GM18519 (cell line): ENCODE data around the gene SFMBT1.

ENCODE experiments used
- ATAC-seq: cut with Tn5 transposase; IDR thresholded peaks from one replicate; pipeline ENCODE4 v1.9.1; 2021; ENCODE audit warnings: mild to moderate bottlenecking, moderate library complexity; ENCODE audit not compliant: unreplicated experiment, low FRiP score

Gene SFMBT1

DNA sequence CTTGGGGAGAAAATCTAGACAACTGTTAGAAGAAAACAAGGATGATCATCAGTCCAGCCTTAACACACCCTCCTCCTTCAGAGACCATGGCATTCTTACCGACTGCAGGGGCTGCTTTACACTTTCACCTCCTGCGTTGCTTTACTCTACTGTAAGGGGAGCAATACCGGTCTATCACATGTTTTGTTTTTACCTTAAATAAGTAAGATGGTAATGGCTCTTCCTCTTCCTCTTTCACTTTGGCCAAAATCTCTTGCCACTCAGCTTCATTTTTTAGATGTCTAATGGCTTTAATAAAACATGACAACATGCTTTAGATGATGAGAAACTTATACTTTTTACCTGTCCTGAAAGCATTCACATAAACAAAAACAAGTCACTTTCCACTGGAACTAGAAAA is 115.1 kb downstream of the SFMBT1 start:
- no peak for ATAC-seq

DNA sequence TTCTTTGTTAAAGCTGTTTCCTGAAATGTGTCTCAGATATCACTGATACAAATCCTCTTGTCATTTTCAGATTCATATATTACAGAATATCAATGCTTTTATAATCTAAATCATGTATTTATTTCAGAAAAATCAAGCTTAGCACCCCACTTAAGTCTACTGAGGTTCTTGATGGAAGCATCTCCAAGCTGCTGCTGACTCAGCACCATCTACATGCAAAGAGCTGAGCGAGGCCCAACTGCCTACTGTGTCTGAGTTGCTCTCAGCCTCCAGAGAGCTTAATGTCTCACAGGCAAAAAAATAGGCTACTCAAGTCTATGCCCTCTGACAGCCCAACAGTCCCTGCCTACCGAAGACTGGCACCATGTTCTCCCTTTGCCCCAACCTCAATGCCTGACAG is 119.3 kb downstream of the SFMBT1 start:
- ATAC-seq: no peak

GRCh38 chr3:52925405-52926313 is 120.2 kb downstream of the SFMBT1 start:
- ATAC-seq: no peak

DNA sequence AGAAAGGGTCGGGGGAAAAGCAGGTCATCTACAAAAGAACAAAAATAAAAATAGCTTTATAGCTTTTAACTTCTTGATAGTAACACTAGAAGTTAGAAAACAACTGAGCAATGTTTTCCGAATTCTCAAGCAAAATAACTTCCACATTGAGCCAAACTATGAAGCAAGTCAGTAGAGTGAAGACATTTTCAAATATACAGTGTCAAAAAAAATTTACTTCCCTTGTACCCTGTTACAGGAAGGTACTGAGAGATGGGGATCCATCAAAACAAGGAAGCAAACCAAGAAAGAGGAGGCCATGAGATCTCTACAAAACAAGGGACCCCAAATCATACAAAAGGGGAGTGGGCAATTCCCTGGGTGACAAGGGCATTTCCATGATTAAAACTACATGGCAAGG is 121.9 kb downstream of the SFMBT1 start:
- no peak for ATAC-seq

GRCh38 chr3:52920841-52921240 is 125.0 kb downstream of the SFMBT1 start:
- ATAC-seq: no peak

GRCh38 chr3:52917044-52917443 is 128.8 kb downstream of the SFMBT1 start:
- ATAC-seq: no peak

DNA sequence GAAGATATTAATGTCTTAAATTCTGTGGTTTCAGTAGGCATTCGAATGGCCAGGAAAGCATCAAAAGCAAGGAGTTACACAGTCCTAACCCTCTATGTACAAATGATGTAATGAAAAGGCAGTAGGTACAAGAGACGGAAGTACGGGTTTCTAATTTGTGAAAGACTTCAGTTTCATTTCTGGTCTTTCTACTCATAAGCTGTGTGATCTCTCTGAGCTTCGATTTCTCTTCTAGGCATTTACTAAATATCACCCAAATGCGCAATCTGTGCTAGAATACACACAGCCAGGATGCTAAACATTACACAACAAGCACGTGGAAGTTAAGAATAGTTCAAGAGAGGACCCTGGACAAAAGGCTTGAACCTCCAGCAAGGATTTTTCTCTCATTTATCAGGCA is 130.6 kb downstream of the SFMBT1 start:
- no peak for ATAC-seq

DNA sequence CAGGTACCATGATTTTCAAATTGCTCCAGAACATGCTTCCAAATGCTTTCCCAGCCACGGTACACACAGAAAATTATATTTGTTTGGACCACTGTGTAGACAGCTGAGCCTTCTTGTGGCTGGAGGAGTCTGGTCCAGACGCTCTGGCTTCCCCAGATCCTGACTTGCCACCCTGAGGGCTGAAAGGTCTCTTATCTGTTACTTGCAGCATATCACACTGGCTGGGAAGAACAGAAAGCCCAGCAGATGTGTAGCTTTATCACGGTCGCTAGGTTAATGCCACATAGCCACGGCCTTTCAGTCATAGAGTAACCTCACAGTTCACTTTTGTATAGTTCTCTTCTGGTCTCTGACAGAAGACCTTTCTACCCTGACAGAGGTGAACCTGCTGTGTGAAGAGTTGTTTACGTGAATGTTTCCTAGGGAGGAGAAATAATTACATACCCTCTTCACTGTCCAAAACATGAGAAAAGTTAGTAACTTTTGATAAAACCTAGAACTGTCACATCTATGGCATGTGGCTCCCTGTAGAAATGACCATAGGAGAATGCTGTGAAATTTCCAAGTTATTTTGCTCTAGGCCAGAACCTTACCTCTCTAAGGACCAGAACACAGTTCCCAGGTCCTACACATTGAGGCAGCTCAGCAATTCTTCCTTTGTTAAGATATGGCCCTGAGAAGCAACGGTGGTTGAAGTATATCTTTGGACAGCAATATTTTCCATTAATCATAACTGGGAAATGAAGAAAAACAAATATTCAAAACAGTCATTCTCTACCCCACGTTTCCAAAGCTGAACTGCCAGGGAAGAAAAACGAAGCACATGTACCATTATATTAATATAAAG is 132.8 kb downstream of the SFMBT1 start:
- ATAC-seq: no peak

GRCh38 chr3:52910823-52911222 is 135.1 kb downstream of the SFMBT1 start:
- no peak for ATAC-seq

- no peak for ATAC-seq
Observed at GRCh38 chr3:52907497-52907896, 138.4 kb downstream of the SFMBT1 start.

- no peak for ATAC-seq
Observed at GRCh38 chr3:52904552-52904951, 141.3 kb downstream of the SFMBT1 start.

DNA sequence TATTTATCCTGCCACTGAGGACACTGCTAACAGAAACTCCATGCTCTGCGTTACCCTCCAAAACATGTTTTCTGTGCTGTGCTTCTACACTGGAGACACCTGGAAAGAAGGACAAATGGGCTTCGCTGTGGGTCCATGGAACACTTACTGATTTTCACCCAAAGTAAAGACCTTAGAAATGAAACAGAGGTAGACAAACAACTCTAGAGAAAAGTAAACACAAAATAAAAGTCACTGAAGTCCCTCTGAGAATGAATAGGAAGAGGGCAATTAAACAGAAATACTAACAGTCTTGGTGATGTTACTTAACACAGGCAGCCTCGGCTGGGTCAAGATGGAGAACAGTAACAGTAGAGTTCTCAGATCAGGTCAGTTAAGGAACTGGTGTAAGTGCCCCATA is 141.9 kb downstream of the SFMBT1 start:
- ATAC-seq: no peak

DNA sequence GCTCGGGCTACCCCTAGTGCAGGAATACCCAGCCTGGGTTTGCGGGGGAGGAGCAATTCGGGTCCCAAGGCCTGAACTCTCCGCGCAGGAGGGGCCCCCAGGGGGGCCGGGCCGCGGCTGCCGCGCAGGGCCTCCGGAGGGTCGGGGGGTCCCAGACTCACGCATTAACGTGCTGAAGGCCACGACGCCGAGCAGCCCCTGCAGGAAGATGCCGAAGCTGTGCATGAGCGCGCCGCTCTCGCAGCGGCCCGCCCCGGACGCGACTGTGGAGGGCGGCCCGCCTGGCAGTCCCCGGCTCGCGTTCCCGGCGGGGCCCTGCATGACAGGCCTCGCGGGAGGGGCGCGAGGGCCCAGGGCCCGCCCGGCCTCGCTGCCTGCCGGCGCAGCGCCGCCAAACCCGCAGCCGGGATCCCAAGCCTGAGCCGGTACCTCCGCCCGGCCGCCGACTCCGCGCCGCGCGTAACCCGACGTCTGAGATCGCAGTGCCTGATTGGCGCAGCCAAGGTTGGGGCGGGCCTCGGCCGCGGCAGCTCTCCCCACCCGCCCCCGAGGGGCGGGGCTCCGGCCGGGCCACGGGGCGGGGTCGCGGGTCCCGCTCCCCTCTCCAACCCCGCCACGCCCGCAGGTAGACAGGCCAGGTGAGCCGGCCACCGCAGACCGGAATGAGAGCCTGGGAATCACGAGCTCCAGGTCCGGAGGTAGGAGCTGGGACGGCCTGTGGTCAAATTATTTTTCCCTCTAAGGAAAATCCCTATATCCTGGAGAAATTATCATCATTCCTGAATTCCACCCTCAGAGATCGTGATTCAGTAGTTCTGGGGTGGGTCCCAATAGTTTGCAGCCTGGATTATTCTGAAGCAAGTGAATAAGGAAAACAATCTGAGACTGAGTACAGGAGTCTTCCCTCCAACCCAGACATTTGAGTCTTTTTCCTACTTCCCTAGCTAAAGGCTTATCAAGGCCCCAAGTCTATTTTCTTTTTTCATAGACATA is 148.4 kb downstream of the SFMBT1 start, which contains the start of gene STIMATE:
TSS of gene STIMATE (minus strand) at position 419 of the 993 bp plus-strand sequence. CDS start at position 321, 98 bp downstream.
- ATAC-seq: peak; percentile 88

GRCh38 chr3:52896613-52897012 is 149.3 kb downstream of the SFMBT1 start:
- no peak for ATAC-seq

DNA sequence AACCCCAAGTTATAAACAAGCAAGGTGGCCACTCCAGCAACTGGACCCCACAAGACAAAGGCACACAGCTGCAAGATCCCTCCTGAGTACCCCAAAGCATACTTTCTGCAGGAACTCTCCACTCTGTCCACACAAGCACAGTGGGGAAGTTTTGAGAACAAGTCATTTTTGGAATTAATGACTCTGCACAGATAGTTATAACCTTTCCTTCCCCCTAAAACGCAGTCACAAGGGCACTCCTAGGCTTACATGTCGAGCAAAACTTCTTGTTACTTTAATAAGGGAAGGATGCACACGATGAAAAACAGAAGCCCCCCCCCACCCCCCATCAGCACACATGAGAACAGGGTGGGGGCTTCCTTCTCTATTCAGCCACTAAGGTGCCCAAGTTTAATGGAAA is 149.7 kb downstream of the SFMBT1 start:
- ATAC-seq: no peak

- no peak for ATAC-seq
Observed at GRCh38 chr3:52895418-52895817, 150.5 kb downstream of the SFMBT1 start.

DNA sequence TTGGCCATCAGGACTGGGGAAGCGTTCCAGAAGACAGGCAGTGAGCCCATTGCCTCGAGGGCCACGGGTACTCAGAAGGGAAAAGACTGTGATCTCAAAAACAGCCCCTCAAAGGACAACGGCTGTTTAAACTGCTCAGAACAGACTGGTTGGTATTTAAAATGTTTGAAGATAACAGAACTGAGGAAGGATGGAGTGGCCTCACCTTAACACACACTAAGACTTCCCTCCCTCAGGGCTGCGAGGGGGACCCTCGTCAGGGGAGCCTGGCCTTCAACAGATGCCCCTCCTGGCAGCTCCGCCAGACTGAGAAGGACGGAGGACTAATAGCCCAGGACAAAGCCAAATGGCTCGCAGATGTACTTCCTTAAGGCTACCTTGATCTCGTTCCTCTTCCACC is 151.1 kb downstream of the SFMBT1 start:
- no peak for ATAC-seq

DNA sequence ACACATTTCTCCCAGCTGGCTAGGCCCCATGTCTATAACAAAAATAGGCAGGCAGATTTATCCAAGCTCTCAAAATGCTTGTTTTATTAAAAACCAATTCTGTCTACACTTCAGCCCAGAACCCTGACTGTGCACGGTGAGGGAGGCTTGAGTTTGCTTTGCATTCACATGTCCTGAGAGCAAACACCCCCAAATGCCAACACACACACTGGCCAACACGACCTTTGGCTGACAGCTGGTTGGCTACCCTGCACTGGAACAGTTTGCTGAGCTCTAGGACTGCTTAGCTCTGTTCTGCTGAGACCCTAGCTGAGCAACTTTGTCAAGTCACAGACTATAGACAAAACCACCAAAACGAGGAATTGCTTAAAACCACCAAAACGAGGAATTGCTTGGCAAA is 152.2 kb downstream of the SFMBT1 start:
- ATAC-seq: no peak

GRCh38 chr3:52892625-52893311 is 153.1 kb downstream of the SFMBT1 start:
- ATAC-seq: no peak

- no peak for ATAC-seq
Observed at GRCh38 chr3:52892290-52892624, 153.6 kb downstream of the SFMBT1 start.
